WTC11 (cell line): Measurements from ENCODE around the gene SLC38A4. TPM values are rescaled to one million over a fixed set of nuclear protein-coding genes. Genes with fewer than 3 reads are reported as not detected.

ENCODE experiments used
- ATAC-seq: fragments of 200-7000 bp; cut with Tn5 transposase; 2 replicates; pipeline ENCODE4 v1.10.0; 2021; ENCODE audit warnings: mild to moderate bottlenecking, moderate library complexity
- CTCF ChIA-PET: fragments of 300-600 bp; sonication (Branson Sonifier 250); formaldehyde crosslinking; loops from one replicate; lab custom pipeline; 2021; ENCODE audit warnings: antibody characterized with exemption; lab: Charles Lee
- POLR2A ChIA-PET: fragments of 350-600 bp; sonication (Branson Sonifier 250); formaldehyde crosslinking; loops from one replicate; lab custom pipeline; 2021; ENCODE audit warnings: antibody characterized with exemption; lab: Charles Lee
- DNase-seq: peaks from one replicate; pipeline ENCODE4 v3.0.0; 2021; ENCODE audit warnings: low spot score
- H3K27ac Mint-ChIP-seq: 2 replicates; pipeline ENCODE4 v1.8.0; 2021; ENCODE audit warnings: mixed read lengths
- H3K27me3 Mint-ChIP-seq: 2 replicates; pipeline ENCODE4 v1.8.0; 2021; ENCODE audit warnings: low read depth, mild to moderate bottlenecking, moderate library complexity, mixed read lengths
- H3K36me3 Mint-ChIP-seq: 2 replicates; pipeline ENCODE4 v1.8.0; 2021; ENCODE audit warnings: mixed read lengths
- H3K4me1 Mint-ChIP-seq: 2 replicates; pipeline ENCODE4 v1.8.0; 2022; ENCODE audit warnings: mixed read lengths
- H3K4me3 Mint-ChIP-seq: 2 replicates; pipeline ENCODE4 v1.8.0; 2021; ENCODE audit warnings: mild to moderate bottlenecking, moderate library complexity, mixed read lengths
- H3K9me3 Mint-ChIP-seq: 2 replicates; pipeline ENCODE4 v1.8.0; 2021; ENCODE audit warnings: mixed read lengths
- AR ChIP-seq: fragments of 250-450 bp; sonication (Bioruptor Pico); IDR thresholded peaks from 2 replicates; pipeline ENCODE4 v1.9.0; 2021; ENCODE audit warnings: mild to moderate bottlenecking
- FOXJ3 ChIP-seq: sonication (generic); formaldehyde crosslinking; IDR thresholded peaks from 2 replicates; pipeline ENCODE4 v1.9.0; 2021; ENCODE audit warnings: missing genetic modification reagents, mild to moderate bottlenecking, borderline replicate concordance
- FOXP1 ChIP-seq: sonication (generic); formaldehyde crosslinking; IDR thresholded peaks from 2 replicates; pipeline ENCODE4 v1.8.0; 2022; ENCODE audit warnings: missing genetic modification reagents, mild to moderate bottlenecking, moderate library complexity, borderline replicate concordance
- HMGA2 ChIP-seq: fragments of 250-450 bp; sonication (Bioruptor Pico); IDR thresholded peaks from 2 replicates; pipeline ENCODE4 v1.4.0; 2021; ENCODE audit warnings: mild to moderate bottlenecking, moderate library complexity
- JAZF1 ChIP-seq: fragments of 250-450 bp; sonication (Bioruptor Pico); IDR thresholded peaks from 2 replicates; pipeline ENCODE4 v1.9.0; 2021; ENCODE audit warnings: moderate library complexity, mild to moderate bottlenecking, inconsistent platforms
- MXD4 ChIP-seq: fragments of 250-450 bp; sonication (Bioruptor Pico); IDR thresholded peaks from 2 replicates; pipeline ENCODE4 v1.8.0; 2021; ENCODE audit warnings: mild to moderate bottlenecking, moderate library complexity, borderline replicate concordance
- MYBL2 ChIP-seq: sonication (generic); formaldehyde crosslinking; IDR thresholded peaks from 2 replicates; pipeline ENCODE4 v1.8.1; 2023; ENCODE audit warnings: mild to moderate bottlenecking, moderate library complexity, missing genetic modification reagents
- NFYB ChIP-seq: sonication (generic); formaldehyde crosslinking; conservative IDR thresholded peaks from 2 replicates; pipeline ENCODE4 v1.8.0; 2022; ENCODE audit warnings: low read depth, missing genetic modification reagents
- NR2C2 ChIP-seq: sonication (generic); formaldehyde crosslinking; IDR thresholded peaks from 2 replicates; pipeline ENCODE4 v1.8.0; 2022; ENCODE audit warnings: mild to moderate bottlenecking, missing genetic modification reagents
- NR3C1 ChIP-seq: sonication (generic); formaldehyde crosslinking; conservative IDR thresholded peaks from 2 replicates; pipeline ENCODE4 v1.8.1; 2023; ENCODE audit warnings: low read depth, mild to moderate bottlenecking, missing genetic modification reagents
- SMAD3 ChIP-seq: sonication (generic); formaldehyde crosslinking; IDR thresholded peaks from 2 replicates; pipeline ENCODE4 v1.8.0; 2022; ENCODE audit warnings: missing genetic modification reagents, mild to moderate bottlenecking, borderline replicate concordance
- ZNF138 ChIP-seq: sonication (generic); formaldehyde crosslinking; conservative IDR thresholded peaks from 2 replicates; pipeline ENCODE4 v1.8.1; 2022; ENCODE audit warnings: mild to moderate bottlenecking, moderate library complexity, missing genetic modification reagents
- ZNF263 ChIP-seq: sonication (generic); formaldehyde crosslinking; IDR thresholded peaks from 2 replicates; pipeline ENCODE4 v1.8.1; 2022; ENCODE audit warnings: low read depth, mild to moderate bottlenecking, moderate library complexity, missing genetic modification reagents
- ZNF671 ChIP-seq: fragments of 250-450 bp; sonication (Bioruptor Pico); IDR thresholded peaks from 2 replicates; pipeline ENCODE4 v1.8.0; 2021; ENCODE audit warnings: mild to moderate bottlenecking
- total RNA-seq: library from RNA; stranded (reverse); gene quantifications from 3 replicates; pipeline ENCODE4 v1.2.3, GENCODE V29; 2021
- TF ChIP-seq, protein P1 (sequence below): sonication (generic); formaldehyde crosslinking; IDR thresholded peaks from 2 replicates; pipeline ENCODE4 v1.8.0; 2023; ENCODE audit warnings: missing genetic modification reagents
- TF ChIP-seq, protein P2 (sequence below): fragments of 250-450 bp; sonication (Bioruptor Pico); IDR thresholded peaks from 2 replicates; pipeline ENCODE4 v2.1.2; 2022; ENCODE audit warnings: mild to moderate bottlenecking, moderate library complexity
- TF ChIP-seq, protein P3 (sequence below): sonication (generic); formaldehyde crosslinking; IDR thresholded peaks from 2 replicates; pipeline ENCODE4 v1.8.1; 2023; ENCODE audit warnings: mild to moderate bottlenecking, missing genetic modification reagents, borderline replicate concordance
- TF ChIP-seq, protein P4 (sequence below): sonication (generic); formaldehyde crosslinking; IDR thresholded peaks from 2 replicates; pipeline ENCODE4 v1.8.0; 2023; ENCODE audit warnings: missing genetic modification reagents, mild to moderate bottlenecking, borderline replicate concordance

The SLC38A4 gene
- total RNA-seq, 1 experiment from 2014 or later: 6.1 TPM

GRCh38 chr12:46778415-46778814 is 47.4 kb downstream of the SLC38A4 start:
- ChIA-PET CTCF (no interaction called here), POLR2A (no interaction called here)
- no peak for DNase-seq
- Mint-ChIP-seq H3K9me3 (no peaks in the 10 kb centered on the region), H3K36me3 (0 out of 2 replicates have a peak, but pooled peaks cover 3% of the 10 kb centered on the region)
- TF ChIP-seq, protein P1, sequence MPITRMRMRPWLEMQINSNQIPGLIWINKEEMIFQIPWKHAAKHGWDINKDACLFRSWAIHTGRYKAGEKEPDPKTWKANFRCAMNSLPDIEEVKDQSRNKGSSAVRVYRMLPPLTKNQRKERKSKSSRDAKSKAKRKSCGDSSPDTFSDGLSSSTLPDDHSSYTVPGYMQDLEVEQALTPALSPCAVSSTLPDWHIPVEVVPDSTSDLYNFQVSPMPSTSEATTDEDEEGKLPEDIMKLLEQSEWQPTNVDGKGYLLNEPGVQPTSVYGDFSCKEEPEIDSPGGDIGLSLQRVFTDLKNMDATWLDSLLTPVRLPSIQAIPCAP (CRISPR knock-in tag): no peak
- no peak for TF ChIP-seq FOXJ3 (CRISPR knock-in tag)
- no peak for TF ChIP-seq ZNF138 (CRISPR knock-in tag)
- no peak for TF ChIP-seq MYBL2 (CRISPR knock-in tag)
- TF ChIP-seq, protein P2, sequence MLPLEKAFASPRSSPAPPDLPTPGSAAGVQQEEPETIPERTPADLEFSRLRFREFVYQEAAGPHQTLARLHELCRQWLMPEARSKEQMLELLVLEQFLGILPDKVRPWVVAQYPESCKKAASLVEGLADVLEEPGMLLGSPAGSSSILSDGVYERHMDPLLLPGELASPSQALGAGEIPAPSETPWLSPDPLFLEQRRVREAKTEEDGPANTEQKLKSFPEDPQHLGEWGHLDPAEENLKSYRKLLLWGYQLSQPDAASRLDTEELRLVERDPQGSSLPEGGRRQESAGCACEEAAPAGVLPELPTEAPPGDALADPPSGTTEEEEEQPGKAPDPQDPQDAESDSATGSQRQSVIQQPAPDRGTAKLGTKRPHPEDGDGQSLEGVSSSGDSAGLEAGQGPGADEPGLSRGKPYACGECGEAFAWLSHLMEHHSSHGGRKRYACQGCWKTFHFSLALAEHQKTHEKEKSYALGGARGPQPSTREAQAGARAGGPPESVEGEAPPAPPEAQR (CRISPR knock-in tag): no peak
- TF ChIP-seq, protein P3, sequence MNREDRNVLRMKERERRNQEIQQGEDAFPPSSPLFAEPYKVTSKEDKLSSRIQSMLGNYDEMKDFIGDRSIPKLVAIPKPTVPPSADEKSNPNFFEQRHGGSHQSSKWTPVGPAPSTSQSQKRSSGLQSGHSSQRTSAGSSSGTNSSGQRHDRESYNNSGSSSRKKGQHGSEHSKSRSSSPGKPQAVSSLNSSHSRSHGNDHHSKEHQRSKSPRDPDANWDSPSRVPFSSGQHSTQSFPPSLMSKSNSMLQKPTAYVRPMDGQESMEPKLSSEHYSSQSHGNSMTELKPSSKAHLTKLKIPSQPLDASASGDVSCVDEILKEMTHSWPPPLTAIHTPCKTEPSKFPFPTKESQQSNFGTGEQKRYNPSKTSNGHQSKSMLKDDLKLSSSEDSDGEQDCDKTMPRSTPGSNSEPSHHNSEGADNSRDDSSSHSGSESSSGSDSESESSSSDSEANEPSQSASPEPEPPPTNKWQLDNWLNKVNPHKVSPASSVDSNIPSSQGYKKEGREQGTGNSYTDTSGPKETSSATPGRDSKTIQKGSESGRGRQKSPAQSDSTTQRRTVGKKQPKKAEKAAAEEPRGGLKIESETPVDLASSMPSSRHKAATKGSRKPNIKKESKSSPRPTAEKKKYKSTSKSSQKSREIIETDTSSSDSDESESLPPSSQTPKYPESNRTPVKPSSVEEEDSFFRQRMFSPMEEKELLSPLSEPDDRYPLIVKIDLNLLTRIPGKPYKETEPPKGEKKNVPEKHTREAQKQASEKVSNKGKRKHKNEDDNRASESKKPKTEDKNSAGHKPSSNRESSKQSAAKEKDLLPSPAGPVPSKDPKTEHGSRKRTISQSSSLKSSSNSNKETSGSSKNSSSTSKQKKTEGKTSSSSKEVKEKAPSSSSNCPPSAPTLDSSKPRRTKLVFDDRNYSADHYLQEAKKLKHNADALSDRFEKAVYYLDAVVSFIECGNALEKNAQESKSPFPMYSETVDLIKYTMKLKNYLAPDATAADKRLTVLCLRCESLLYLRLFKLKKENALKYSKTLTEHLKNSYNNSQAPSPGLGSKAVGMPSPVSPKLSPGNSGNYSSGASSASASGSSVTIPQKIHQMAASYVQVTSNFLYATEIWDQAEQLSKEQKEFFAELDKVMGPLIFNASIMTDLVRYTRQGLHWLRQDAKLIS (CRISPR knock-in tag): no peak
- TF ChIP-seq FOXP1 (CRISPR knock-in tag): no peak
- TF ChIP-seq HMGA2 (CRISPR knock-in tag): no peak
- no peak for TF ChIP-seq SMAD3 (CRISPR knock-in tag)
- TF ChIP-seq, protein P4, sequence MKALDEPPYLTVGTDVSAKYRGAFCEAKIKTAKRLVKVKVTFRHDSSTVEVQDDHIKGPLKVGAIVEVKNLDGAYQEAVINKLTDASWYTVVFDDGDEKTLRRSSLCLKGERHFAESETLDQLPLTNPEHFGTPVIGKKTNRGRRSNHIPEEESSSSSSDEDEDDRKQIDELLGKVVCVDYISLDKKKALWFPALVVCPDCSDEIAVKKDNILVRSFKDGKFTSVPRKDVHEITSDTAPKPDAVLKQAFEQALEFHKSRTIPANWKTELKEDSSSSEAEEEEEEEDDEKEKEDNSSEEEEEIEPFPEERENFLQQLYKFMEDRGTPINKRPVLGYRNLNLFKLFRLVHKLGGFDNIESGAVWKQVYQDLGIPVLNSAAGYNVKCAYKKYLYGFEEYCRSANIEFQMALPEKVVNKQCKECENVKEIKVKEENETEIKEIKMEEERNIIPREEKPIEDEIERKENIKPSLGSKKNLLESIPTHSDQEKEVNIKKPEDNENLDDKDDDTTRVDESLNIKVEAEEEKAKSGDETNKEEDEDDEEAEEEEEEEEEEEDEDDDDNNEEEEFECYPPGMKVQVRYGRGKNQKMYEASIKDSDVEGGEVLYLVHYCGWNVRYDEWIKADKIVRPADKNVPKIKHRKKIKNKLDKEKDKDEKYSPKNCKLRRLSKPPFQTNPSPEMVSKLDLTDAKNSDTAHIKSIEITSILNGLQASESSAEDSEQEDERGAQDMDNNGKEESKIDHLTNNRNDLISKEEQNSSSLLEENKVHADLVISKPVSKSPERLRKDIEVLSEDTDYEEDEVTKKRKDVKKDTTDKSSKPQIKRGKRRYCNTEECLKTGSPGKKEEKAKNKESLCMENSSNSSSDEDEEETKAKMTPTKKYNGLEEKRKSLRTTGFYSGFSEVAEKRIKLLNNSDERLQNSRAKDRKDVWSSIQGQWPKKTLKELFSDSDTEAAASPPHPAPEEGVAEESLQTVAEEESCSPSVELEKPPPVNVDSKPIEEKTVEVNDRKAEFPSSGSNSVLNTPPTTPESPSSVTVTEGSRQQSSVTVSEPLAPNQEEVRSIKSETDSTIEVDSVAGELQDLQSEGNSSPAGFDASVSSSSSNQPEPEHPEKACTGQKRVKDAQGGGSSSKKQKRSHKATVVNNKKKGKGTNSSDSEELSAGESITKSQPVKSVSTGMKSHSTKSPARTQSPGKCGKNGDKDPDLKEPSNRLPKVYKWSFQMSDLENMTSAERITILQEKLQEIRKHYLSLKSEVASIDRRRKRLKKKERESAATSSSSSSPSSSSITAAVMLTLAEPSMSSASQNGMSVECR: no peak
- TF ChIP-seq NR2C2 (CRISPR knock-in tag): no peak
- no peak for TF ChIP-seq ZNF671 (CRISPR knock-in tag)
- TF ChIP-seq NR3C1 (CRISPR knock-in tag): no peak
- TF ChIP-seq JAZF1 (CRISPR knock-in tag): no peak
- TF ChIP-seq ZNF263 (CRISPR knock-in tag): no peak
- no peak for TF ChIP-seq AR (CRISPR knock-in tag)
- no peak for TF ChIP-seq MXD4
- no peak for TF ChIP-seq NFYB (CRISPR knock-in tag)
- TF ChIP-seq, all 79 proteins: peak for 0
- H3K27ac Mint-ChIP-seq: no peak overlapping the region
- H3K4me3 Mint-ChIP-seq: no peak overlapping the region
- ATAC-seq: no peak
- no peaks in the 10 kb centered on the region for H3K4me1 Mint-ChIP-seq
- no peaks in the 10 kb centered on the region for H3K27me3 Mint-ChIP-seq
